Urothelium cell line (cell line): ENCODE data around the gene MGST3.
A peak's percentile ranks its signal among the peaks of the same experiment; 100 is the strongest.
"Not testable (repeated sequence)": the region's sequence is repeated elsewhere in the genome, so short reads cannot be mapped to it uniquely, and the experiment has no call there.

Experiments used
- DNase-seq: peaks from one replicate; pipeline ENCODE4 v3.0.0; 2011; ENCODE audit warnings: low spot score, mixed read lengths
- FAIRE-seq: peaks from 2 replicates; lab custom pipeline; 2011; peaks lifted over from hg19 to GRCh38; lab: Jason Lieb, UNC

MGST3 gene

GRCh38 chr1:165630629-165631341 lies at the start of gene MGST3:
Gene MGST3 (plus strand): TSS chr1:165631234. CDS start chr1:165649848, 18,614 bp downstream.
- DNase-seq (peak; percentile 94), FAIRE-seq (peak; percentile 71)

DNA sequence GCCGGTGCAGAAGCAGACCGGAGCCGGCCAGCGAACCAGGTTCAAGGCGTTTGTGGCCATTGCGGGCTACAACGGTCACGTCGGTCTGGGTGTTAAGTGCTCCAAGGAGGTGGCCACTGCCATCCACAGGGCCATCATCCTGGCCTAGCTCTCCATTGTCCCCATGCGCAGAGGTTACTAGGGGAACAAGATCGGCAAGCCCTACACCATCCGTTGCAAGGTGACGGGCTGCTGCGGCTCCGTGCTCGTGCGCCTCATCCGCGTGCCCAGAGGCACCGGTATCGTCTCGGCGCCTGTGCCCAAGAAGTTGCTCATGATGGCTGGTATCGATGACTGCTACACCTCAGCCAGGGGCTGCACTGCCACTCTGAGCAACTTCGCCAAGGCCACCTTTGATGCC lies 49.1 kb upstream of the MGST3 start:
- no peak for FAIRE-seq
- no peak for DNase-seq

- DNase-seq (no peak), FAIRE-seq (no peak)
Measured at GRCh38 chr1:165586398-165586797, 44.6 kb upstream of the MGST3 start.

- FAIRE-seq, DNase-seq: not testable (repeated sequence)
Measured at GRCh38 chr1:165591391-165591790, 39.6 kb upstream of the MGST3 start.

DNA sequence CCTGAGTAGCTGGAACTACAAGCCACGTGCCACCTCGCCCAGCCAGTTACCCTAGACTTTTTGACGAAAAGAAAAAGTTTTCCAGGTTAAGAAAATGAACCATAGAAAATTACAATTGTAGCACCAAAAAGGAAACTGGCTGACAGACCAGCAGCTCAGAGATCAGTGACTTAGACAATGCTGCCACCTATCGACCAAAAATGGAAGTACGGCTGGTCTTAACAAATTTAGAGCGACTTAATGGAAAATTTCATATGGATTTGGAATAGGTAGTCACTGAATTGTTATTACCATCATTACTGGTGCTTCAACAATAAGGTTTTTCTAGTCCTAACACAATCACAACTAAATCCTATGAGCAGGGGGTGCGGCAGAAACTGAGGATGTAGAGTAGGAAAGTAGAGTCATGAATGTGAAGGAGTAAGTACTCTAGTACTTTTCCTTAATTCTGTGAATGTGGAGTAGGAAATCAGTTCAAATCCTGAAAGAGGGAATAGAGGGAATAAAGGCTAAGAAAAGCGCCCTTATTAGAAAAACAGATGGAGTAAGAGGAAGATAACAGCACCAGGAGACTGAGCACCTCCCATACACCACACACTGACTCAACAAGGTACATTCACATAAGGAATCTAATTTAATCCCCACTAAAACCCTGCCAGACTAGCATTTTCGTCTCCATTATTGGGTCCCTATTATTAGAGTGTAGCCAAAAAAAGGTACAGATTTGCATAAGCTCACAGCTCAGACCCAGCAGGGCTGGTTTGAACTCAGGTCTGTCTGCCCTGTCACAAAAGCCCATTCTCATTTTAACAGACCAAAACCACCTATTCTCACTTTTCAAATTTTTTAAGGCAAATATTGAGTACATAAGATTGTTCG lies 37.9 kb upstream of the MGST3 start:
- FAIRE-seq (no peak), DNase-seq (peak; percentile 66)

DNA sequence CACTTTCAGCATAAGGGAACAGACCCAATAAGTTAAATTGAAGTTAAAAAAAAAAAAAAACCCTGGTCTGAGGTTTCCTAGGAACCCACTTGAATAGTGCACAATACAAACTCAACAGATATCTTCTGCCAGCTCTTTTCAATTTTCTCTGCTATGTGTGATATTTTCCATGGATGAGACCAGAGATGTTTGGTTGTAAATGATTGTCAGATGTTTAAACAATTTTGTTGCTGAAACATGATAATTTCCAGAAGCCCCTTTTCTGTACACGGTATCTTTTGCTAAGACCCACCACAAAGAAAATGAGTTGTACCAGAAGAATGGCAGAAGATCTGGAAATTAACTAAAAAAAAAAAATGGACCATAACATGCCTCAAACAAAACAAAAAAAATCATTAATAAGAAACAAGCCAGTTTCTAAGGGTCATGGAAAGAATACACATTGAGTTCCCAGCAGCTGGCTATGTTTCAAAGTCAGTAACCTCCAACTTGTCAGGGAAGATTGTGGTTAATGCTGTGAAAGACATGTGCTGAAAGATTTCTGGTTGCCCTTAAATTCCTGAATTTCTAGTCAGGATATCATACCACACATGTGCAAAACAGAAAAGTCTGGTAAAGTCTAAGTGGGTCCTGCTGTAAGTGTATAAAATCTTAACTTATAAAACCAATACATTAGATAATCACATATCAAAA lies 35.6 kb upstream of the MGST3 start:
- DNase-seq (no peak), FAIRE-seq (no peak)

DNA sequence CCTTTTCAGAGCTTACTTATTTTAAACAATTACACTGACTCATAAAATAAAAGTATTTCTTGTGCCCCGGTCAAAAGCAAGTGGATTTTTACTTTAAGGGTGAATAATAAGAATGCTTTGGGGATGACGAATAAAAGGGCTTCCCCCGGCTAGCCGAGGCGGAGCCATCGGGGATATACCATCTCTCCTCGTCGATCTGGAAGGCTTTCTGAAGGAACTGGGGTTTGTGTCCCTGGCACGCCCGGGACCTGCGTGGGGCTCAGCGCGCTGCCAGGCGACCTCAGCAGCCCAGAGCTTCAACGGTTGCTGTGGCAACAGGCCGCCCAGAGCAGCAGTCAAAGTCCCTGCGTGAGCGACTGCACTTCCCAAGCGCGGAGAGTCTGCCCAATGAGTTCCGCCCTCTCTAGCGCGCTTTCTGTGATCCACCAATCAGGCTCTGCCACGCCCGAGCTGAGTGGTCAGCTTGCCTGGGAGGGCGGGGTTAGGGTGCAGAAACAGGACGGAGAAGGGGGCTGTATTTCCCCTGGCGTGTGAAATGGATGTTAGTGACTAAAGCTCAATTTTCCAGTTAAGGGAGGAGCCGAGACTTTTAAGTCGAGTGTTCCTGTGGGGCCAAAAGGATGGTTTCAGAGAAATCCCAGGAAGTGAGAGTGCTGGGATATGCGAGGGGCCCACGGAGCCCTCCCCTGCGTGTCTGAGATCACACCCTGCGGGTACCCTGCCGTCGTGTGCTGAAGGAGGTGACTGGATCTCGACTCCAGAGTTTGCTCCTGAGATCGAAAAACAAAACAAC lies 33.0 kb upstream of the MGST3 start:
- peak; percentile 65 for FAIRE-seq
- peak; percentile 94 for DNase-seq

GRCh38 chr1:165598676-165599059 lies 32.4 kb upstream of the MGST3 start:
- DNase-seq: no peak
- no peak for FAIRE-seq

DNA sequence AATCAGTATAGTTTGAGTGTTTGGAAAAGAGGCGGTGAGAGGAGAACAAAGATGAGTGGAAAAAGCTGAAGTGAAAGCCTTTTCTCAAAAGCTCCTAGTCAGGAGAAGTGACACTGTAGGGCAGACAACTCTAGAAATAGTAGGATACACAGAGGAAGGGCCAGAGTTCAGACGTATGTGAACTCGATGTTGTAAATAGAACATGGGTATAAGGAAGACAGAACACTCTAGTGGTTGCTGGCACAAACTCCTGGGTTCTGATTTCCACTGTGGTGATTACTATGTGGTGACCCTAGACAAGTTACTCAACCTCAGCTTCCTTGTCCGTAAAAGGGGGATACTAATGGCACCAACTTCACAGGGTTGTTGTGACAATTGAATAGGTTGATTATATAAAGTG lies 30.2 kb upstream of the MGST3 start:
- DNase-seq (no peak), FAIRE-seq (no peak)

GRCh38 chr1:165603810-165604209 lies 27.2 kb upstream of the MGST3 start:
- no peak for DNase-seq
- no peak for FAIRE-seq

DNA sequence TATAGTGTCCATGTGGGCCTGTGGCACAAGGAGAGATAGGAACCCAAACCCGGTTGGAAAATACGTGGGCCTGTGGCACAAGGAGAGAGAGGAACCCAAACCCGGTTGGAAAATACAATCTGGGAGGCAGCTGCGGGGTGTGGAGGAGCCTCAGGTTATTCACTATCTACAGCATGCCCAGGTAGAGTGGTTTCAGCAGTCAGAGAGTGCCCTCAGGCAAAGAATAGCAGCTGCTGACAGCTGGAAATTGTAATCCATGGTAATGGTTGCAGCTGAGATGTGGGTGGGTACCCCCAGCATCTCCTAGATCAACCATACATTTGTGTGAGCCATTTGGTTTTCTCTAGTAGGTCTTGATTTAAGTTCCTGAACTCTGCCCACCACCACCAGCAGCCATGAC lies 25.8 kb upstream of the MGST3 start:
- DNase-seq (no peak), FAIRE-seq (no peak)

DNA sequence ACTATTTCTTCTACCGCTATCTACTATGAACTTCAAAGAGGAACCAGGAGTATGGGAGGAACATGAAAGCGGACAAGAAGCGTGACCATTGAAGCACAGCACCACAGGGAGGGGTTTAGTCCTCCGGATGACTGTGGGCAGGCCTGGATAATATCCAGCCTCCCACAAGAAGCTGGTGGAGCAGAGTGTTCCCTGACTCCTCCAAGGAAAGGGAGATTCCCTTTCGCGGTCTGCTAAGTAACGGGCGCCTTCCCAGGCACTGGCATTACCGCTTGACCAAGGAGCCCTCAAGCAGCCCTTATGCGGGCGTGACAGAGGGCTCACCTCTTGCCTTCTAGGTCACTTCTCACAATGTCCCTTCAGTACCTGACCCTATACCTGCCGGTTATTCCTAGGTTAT lies 24.4 kb upstream of the MGST3 start:
- not testable (repeated sequence) for FAIRE-seq, DNase-seq

- DNase-seq (no peak), FAIRE-seq (no peak)
Measured at GRCh38 chr1:165610866-165611265, 20.2 kb upstream of the MGST3 start.

DNA sequence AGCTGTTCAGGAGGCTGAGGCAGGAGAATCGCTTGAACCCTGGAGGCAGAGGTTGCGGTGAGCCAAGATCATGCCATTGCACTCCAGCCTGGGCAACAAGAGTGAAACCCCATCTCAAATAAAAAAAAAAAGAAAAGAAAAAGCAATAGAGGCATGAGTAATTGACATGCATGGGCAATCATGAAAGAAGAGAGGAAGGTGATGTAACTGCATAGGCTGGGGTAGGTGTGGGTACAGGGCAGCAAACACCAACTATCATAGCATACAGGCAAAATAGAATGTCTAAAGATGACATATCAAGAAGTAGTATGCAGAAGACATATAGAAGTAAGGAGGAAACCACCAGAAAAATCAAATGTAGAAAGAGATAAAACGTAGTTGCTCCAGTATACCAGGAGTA lies 19.0 kb upstream of the MGST3 start:
- DNase-seq: no peak
- no peak for FAIRE-seq

DNA sequence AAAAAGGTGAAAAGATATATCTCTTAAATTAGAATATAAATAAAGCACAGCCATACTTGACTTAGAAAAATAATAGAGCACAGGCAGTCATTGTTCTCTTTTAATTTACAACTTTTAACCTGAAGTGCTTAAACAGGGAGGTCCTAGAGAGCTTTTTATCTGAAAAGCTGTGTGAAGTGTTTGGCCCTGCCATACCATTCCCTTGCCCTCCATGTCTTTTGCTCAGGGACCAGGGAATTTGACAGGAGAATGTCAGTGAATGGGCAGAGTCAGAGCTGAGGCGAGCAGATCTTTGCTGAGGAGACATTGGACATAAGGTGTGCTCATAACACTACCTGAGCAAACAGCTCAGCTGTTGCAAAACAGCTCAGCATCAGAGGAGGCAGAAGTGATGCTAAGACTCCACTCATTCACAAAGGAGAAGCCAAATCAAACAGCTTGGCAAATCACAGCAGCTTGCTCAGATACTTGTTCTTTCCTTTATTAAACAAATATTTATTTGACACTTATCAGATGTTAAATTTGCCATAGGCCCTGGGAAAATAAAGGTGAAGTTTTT lies 14.9 kb upstream of the MGST3 start:
- no peak for FAIRE-seq

DNA sequence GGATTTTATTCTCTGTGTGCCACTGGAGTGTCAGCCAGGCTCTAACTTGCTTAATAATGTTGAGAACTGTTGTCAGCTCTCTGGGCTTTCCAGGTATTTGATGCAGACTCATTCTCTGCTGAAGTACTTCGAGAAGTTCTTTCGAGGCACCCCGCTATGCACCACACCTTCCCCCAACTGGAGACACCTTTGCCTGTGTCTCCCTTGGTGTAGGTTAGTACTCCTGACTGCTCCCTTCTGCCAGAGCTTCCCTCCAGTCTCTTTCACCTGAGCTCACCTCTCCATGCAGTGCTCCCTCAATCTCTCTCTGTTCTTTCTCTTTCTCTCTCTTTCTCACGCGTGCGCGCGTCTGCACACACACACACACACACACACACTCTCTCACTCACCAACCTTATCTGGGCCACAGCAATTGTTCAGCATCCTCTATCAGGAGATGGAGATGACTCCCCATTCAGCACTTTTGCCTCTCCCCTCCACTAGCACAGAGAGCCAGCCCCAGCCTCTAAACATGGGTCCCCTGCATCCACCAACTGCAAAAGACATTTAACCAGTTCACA lies 14.0 kb upstream of the MGST3 start:
- no peak for DNase-seq
- FAIRE-seq: no peak

More for the DNA sequence above, 14.9 kb upstream of the MGST3 start:
- no peak for DNase-seq

DNA sequence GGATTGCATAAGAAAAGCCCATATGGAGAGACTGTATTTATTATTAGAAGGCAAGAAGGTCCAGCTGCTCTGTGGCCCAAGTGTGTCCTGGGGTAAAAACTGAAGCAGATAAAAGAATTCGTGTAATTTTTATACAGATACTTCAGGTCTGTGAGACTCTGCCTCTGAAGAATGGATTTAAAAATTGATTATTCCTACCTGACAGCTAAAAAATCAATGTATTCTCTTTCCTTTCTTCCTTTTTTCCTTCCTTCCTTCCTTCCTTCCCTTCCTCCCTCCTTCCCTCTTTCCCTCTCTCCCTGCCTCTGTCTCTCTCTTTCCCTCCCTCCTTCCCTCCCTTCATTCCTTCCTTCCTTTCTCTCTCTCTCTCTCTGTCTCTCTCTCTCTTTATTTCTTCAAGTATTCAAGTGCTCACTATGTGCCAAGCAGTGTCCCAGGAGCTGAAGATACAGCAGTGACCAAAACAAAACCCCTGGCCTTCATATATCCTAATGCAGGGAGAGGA lies 11.3 kb upstream of the MGST3 start:
- no peak for FAIRE-seq
- DNase-seq: no peak

DNA sequence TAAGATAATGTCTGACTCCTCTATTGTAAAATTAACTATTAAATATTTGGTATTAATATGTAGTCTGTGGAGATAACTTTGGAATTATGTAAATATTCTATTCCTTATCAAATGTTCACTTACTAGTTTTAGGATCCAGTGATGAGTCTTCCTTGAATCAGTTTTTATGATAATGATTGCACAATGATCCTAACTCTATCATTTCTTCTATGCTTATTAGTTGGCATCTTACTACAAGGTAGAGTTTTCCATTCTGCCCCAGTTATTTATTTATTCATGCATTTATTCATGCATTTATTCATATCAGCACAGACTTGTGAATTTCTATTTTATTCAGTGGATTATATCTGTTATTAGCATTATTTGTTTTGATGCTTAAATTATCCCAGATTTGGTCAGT lies 7.4 kb upstream of the MGST3 start:
- FAIRE-seq (no peak), DNase-seq (no peak)

DNA sequence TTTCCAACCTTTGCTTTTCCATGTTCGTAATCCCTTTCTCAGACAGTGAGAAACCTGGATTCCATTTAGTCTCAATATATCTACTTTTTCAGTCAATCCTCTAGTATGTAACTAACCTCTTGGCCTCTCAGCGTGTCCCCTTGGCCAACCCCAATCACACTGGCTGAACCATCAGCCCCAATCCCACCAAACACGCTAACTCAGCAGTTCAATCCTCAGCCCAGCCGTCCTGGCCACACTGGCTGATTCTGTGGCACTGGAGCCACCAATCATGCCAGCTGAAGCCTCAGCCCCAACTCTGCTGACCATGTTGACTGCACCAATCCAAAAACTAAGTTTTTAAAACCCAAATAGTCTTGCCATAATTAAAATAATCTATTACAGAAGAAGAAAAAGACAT lies 6.6 kb upstream of the MGST3 start:
- no peak for FAIRE-seq
- no peak for DNase-seq
